NT2/D1 (cell line): ENCODE results near the gene MGST3.

Experiments used
- SUZ12 ChIP-seq: IDR thresholded peaks from 2 replicates; pipeline ENCODE4 v1.6.1; 2011; ENCODE audit not compliant: insufficient read length, insufficient read depth; ENCODE audit errors: extremely low read depth
- ZNF274 ChIP-seq: IDR thresholded peaks from 2 replicates; pipeline ENCODE4 v1.6.1; 2011; ENCODE audit warnings: mild to moderate bottlenecking, low read depth, low read length

- TF ChIP-seq ZNF274 (no peak), SUZ12 (no peak)
These were observed 37.1 kb downstream of the MGST3 start for GRCh38 chr1:165668184-165668583.
